MCF 10A (cell line): ENCODE results near the gene OXSM. TPM values are rescaled to one million over a fixed set of nuclear protein-coding genes. Genes with fewer than 3 reads are reported as not detected.

ENCODE experiments used
- Bru-seq: library from RNA; stranded (reverse); fragments of 400-500 nt; gene quantifications from one replicate; lab custom pipeline; 2021; lab: Mats Ljungman, UMichigan
- BruChase-seq, 2 experiments: library from RNA; stranded (reverse); fragments of 400-500 nt; gene quantifications; one replicate each; lab custom pipeline; 2021; lab: Mats Ljungman, UMichigan
- BruUV-seq: library from RNA; stranded (reverse); fragments of 400-500 nt; replicated peaks from 2 replicates; lab custom pipeline; 2021; lab: Mats Ljungman, UMichigan
- CTCF ChIA-PET: fragments of 300-600 bp; sonication (Branson Sonifier 250); formaldehyde crosslinking; extraction: SDS; loops from one replicate; lab custom pipeline; 2021; ENCODE audit warnings: antibody characterized with exemption, inconsistent platforms; lab: Yijun Ruan, JAX
- POLR2A ChIA-PET: fragments of 300-600, 350-650 bp; sonication (Branson Sonifier 250); formaldehyde crosslinking; extraction: SDS; loops from one replicate; lab custom pipeline; 2020; ENCODE audit warnings: antibody characterized with exemption, inconsistent platforms; lab: Yijun Ruan, JAX
- DNase-seq: peaks from one replicate; pipeline ENCODE4 v3.0.0-alpha.2; 2018; ENCODE audit not compliant: unreplicated experiment
- H3K27ac Mint-ChIP-seq: one replicate; pipeline ENCODE4 v1.8.0; 2022; ENCODE audit warnings: mild to moderate bottlenecking, low read depth, mixed read lengths; ENCODE audit not compliant: unreplicated experiment
- H3K27me3 Mint-ChIP-seq: one replicate; pipeline ENCODE4 v1.8.0; 2022; ENCODE audit warnings: mixed read lengths; ENCODE audit not compliant: insufficient read depth, unreplicated experiment
- H3K36me3 Mint-ChIP-seq: one replicate; pipeline ENCODE4 v1.8.0; 2022; ENCODE audit warnings: mild to moderate bottlenecking, moderate library complexity, mixed read lengths; ENCODE audit not compliant: insufficient read depth, unreplicated experiment
- H3K4me1 Mint-ChIP-seq: one replicate; pipeline ENCODE4 v1.8.0; 2022; ENCODE audit warnings: mixed read lengths; ENCODE audit not compliant: insufficient read depth, unreplicated experiment
- H3K4me3 Mint-ChIP-seq: one replicate; pipeline ENCODE4 v1.8.0; 2022; ENCODE audit warnings: mild to moderate bottlenecking, moderate library complexity, mixed read lengths; ENCODE audit not compliant: unreplicated experiment
- H3K9me3 Mint-ChIP-seq: one replicate; pipeline ENCODE4 v1.8.0; 2022; ENCODE audit warnings: mixed read lengths; ENCODE audit not compliant: unreplicated experiment
- CTCF ChIP-seq: fragments of 200-600 bp; IDR thresholded peaks from one replicate; pipeline ENCODE4 v1.8.0; 2022; ENCODE audit warnings: antibody characterized with exemption, mild to moderate bottlenecking; ENCODE audit not compliant: unreplicated experiment
- intact Hi-C: fragments of 100-400 bp; cut with micrococcal nuclease; formaldehyde crosslinking; loops from 2 replicates; pipeline ENCODE4 v1.14.1; 2022
- long read RNA-seq: library from polyadenylated mRNA; stranded (forward); transcript quantifications from one replicate; pipeline ENCODE4 v2.0.0, GENCODE V29; 2022
- total RNA-seq: library from RNA; stranded (reverse); gene quantifications from 2 replicates; pipeline ENCODE4 v1.2.3, GENCODE V29; 2022

Gene OXSM
- total RNA-seq: 21.7 and 22.4 TPM in 2 replicates
- Bru-seq, nascent RNA: percentile 86 among the genes with signal in this experiment
- percentile 76 among the genes with signal in this experiment for BruChase-seq, experiment 1, labeled RNA remaining after a 6-hour chase
- BruChase-seq, experiment 2, labeled RNA remaining after a 2-hour chase: percentile 94 among the genes with signal in this experiment
- long read RNA-seq, transcript OXSM-201 (3 exons, 1,519 nt): major isoform, 43 of 68 reads
- long read RNA-seq, transcript OXSM-204 (4 exons, 1,044 nt): minor isoform, 8 of 68 reads
- long read RNA-seq, partial matches to known transcripts: 9 of 68 reads
- long read RNA-seq, other reads (novel, unspliced or antisense): 8 of 68 reads

GRCh38 chr3:25789596-25790556, at the start of gene OXSM:
TSS of gene OXSM (plus strand) at chr3:25790090. CDS start at chr3:25791021, 931 bp downstream.
- Mint-ChIP-seq H3K9me3 (no peaks in the 10 kb centered on the region), H3K4me3 (peak within 1 kb of the TSS; percentile 85), H3K36me3 (peaks cover 30% of the 10 kb centered on the region), H3K27me3 (no peaks in the 10 kb centered on the region), H3K4me1 (peaks cover 32% of the 10 kb centered on the region), H3K27ac (peak within 1 kb of the TSS; percentile 94)
- POLR2A ChIA-PET: interaction anchor here (0.6 to 2.1 kb wide), 22 partner anchors 8 to 775 kb away, joined by 3 to 10 read pairs (median 4); no protein-coding TSS in a partner anchor
- intact Hi-C loops: no loop called here
- DNase-seq: peak; percentile 88
- no peak for TF ChIP-seq CTCF
- CTCF ChIA-PET: interaction anchor here (0.6 to 2.4 kb wide), 7 partner anchors 10 to 1314 kb away, joined by 3 to 14 read pairs (median 3); no protein-coding TSS in a partner anchor
- BruUV-seq: TSS peak; percentile 58

GRCh38 chr3:25744470-25744869, 45.4 kb upstream of the OXSM start:
- H3K36me3 Mint-ChIP-seq: peaks cover 48% of the 10 kb centered on the region
- no peak overlapping the region for H3K4me3 Mint-ChIP-seq
- no peaks in the 10 kb centered on the region for H3K27me3 Mint-ChIP-seq
- no TSS peak for BruUV-seq
- H3K4me1 Mint-ChIP-seq: no peaks in the 10 kb centered on the region
- DNase-seq: no peak
- TF ChIP-seq CTCF: no peak
- no peaks in the 10 kb centered on the region for H3K9me3 Mint-ChIP-seq
- intact Hi-C loops: no loop called here
- POLR2A ChIA-PET: no interaction called here
- CTCF ChIA-PET: no interaction called here
- no peak overlapping the region for H3K27ac Mint-ChIP-seq

GRCh38 chr3:25747033-25747432, 42.9 kb upstream of the OXSM start:
- BruUV-seq: no TSS peak
- H3K4me1 Mint-ChIP-seq: no peaks in the 10 kb centered on the region
- no peaks in the 10 kb centered on the region for H3K9me3 Mint-ChIP-seq
- POLR2A ChIA-PET: interaction anchor here (1.0 to 1.7 kb wide), 4 partner anchors 11 to 691 kb away, joined by 3 read pairs; partner anchors contain the start of gene OXSM
- no peaks in the 10 kb centered on the region for H3K27me3 Mint-ChIP-seq
- no peak overlapping the region for H3K4me3 Mint-ChIP-seq
- CTCF ChIA-PET: interaction anchor here (0.6 to 1.2 kb wide), 2 partner anchors 23 to 100 kb away, joined by 3 read pairs; no protein-coding TSS in a partner anchor
- intact Hi-C loops: no loop called here
- H3K36me3 Mint-ChIP-seq: peaks cover 57% of the 10 kb centered on the region
- DNase-seq: peak; percentile 2
- H3K27ac Mint-ChIP-seq: peak overlapping the region; percentile 36
- TF ChIP-seq CTCF: no peak
